SW 1271 (cell line): ENCODE data around the gene ITIH4.

Source experiments
- DNase-seq, 2 experiments: peaks; one replicate each; lab custom pipeline; 2025; lab: John Stamatoyannopoulos, UW

The ITIH4 gene

DNA sequence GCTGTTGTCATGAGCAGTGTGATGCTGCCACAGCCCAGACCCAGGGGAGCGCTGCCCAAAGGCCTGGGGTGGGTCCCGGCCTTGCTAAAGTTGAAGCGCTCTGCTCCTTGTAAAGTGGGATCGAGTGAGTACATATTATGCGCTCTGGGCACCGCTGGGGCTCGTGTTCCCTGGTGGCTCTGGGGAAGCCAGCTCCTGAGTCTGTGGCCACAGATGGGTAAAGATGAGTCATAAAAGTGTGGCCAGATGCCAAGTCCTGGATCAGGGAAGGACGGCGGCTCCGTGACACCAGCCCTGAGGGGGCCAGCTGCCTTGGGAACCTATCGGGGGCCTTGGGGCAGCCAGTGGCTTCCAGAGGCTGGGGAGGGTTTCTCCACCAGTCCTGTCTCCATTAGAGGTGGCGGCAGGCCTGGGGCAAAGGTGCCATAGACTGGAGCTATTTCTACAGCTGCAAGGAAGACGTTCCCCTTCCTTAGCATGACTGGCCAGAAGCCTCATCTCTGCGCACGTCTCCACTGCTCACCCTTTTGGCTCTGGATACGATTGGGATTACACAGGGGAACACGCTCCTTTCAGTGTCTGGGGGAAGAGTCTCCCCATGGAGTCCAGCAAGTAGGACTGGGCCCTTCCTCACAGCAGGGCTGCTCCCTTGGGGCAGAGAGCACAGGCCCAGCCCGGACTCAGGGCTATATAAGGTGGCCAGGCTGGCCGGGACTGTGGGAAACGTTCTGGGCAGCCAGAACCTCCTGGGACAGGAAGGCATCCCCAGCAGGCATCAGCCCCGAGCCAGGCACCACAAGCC lies 1.2 kb upstream of the ITIH4 start:
- peak in 1 of 2 experiments; percentile 32 for DNase-seq

DNA sequence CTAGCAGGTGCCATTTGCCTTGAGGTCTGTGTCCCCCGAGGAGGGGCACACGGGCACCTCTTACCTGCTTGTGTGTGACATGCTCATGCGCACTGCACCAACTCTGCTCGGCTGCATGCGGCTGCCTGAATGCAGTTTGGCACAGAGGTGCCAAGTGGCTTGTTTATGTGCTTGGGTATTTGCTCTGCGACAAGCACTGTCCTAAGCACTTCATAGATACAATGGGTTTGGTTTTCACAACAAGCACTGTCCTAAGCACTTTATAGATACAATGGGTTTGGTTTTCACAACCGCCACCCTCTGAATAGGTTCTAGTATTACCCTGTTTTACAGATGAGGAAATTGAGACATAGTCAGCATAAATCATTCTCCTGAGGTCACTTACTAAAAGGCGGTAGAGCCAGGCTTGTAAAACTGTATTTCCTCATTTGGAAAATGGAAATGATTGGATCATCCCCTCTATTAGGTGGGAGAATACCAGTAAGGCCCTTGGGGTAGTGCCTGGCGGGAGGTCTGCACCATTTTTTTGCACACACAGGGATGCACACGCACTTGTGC lies 487 bp downstream of the ITIH4 start:
- no peak for DNase-seq

DNA sequence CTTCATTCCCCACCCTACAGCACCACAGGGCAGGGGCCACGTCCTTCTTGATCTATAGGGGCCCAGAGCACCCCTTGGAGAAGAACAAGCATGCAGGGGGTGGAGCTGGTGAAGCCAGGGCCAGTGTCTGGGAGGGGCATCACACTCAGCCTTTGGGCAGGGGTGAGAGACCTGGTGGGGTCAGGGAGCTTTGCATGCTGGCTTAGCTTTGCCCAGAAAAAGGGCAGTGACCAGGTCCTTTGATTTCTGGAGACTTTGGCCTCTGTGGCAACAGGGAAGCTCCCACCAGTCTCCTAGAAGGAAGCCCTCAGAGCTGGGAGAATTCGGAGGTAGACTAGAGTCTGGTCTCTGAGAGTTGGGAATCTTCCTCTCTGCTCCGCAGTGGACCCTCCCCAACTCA lies 990 bp downstream of the ITIH4 start:
- no peak for DNase-seq

DNA sequence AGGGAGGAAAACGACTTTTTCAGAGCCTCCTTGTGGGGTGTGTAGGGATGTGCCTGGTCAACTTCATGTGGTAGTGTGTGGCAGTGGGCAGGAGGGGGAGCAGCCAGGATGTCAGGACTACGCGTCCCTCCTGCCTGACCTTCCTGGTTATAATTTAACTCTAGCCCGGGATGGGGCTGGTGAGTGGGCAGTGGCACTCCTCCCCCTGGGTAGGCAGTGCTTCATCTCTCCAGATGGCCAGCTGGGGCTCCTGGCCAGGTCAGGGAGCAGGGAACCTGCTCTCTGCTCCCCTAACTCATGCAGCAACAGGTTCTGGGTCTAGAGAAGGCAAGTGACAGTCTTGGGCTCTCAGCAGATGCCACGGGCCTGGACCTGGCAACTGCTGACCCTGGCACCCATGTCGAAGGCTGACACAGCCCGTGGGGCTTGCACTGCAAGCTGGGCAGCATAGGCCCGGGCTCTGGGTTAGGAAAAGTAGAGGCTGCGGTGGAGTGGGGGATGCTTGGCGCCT lies 2.6 kb downstream of the ITIH4 start:
- no peak for DNase-seq

GRCh38 chr3:52827441-52827840 lies 3.0 kb downstream of the ITIH4 start:
- no peak for DNase-seq

DNA sequence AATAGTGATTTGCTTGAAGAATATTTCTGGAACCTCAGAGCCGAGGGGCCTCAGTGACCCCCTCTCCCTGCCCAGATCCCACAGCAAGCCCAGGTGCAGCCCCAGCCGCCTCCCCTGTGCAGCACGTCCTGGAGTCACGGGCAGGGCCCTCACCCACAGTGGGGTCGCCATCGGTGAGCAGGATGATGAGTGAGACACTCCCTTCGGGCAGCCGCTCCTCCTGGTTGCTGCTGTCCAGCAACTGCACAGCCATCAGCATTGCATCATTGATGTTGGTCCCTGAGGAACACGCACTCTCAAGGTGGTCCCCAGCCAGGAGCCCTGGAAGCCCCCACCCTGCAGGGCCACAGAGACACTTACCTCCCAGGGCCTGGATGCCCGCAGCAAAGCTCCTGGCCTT lies 6.4 kb downstream of the ITIH4 start:
- DNase-seq, result no peak

- DNase-seq, result no peak
Measured at GRCh38 chr3:52822363-52822762, 8.1 kb downstream of the ITIH4 start.

GRCh38 chr3:52820736-52821135 lies 9.7 kb downstream of the ITIH4 start:
- peak in 1 of 2 experiments; percentile 5 for DNase-seq

DNA sequence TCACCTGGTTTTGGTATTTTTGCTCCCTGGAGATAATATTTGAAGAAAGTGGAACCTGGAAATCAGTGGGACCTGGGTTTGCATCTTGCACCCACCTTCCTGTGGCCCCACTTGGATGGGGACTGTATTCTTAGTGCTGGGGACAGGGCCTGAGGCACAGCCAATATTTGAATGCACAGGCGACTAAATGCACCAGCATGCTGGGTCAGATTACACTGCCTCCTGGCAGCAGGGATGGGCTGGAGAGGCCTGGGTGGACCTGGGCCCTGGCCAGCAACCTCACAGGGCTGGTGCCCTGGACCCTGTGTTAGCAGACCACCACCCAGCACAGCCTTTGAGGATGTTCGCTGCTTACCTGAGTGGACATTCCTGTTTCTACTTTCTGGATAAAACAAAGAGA lies 10.5 kb downstream of the ITIH4 start:
- no peak for DNase-seq

DNA sequence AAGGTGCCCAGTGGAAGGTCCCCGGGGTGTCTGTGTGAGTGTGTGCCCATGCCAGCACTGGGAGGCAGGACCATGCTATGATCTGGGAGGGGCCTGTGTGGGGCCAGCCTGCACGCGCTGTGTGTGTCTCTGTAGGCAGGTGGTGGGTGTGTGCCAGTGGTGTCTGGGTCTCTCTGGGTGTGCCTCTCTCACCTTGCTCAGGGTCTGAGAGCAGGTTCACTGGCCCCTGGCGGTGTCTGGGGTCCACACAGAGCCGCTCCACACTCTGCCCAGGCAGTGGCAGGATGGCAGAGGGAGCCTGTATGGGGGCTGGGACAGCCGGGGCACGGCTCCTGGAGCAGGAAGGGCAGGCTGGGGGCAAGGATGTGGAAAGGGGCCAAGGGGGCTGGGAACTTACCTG lies 12.6 kb downstream of the ITIH4 start:
- DNase-seq, result no peak

DNA sequence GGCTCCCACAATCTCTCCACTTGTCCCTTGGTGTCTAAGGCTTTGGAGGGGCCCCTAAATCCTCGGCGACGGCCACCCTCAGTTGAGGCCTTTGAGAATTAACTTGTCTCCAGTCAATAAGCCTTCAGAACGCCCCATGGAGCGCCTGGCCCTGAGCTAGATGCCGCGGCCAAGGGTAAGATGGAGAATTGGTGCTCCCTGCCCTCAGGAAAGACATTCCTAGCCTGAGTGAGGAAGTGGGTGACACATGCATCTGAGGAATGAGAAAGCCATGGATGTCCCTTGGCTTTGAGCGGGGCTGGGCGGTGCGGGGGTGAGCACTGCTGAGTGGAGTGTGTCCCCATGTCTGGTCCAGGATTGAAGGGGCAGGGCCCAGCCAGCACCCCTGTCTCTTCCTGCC lies 13.3 kb downstream of the ITIH4 start:
- DNase-seq, result no peak

DNA sequence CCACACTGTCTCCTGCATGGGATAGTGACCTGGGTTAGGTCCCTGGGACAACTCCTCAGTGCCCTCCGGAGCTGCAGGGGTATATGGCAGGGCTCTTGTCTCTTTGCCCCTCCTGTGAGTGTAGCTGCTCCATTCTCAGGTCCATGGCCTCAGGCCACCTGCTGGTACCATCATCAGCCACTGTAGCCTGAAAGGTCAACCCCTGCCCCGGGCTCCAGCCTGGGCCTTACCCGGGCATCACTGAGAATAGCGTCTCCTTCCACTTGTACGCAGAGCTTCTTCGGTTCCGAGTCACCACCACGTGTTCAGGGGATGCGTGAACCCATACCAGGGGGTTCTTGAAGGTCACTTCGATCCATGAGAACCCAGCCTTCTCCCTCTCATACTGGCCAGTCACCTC lies 13.8 kb downstream of the ITIH4 start:
- DNase-seq, result no peak

DNA sequence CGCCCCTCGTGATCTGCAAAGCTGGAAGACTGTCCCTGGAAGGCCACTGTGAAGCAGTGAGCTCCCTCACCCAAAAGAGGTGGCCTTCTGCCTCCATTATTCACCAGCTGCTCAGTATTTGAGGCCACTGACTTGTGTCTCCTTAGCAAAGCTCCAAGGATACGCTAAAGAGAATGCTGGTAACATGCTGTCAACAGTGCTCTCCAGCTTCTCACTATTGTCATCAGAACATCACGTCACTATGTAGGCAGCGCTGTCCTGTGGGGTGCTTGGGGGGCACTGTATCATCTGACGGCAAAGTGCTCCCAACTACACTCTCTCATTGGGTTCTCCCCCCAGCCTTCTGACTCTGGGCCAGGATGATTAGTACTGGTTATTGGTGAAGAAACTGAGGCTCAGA lies 14.3 kb downstream of the ITIH4 start:
- no peak for DNase-seq

GRCh38 chr3:52813810-52814209 lies 16.7 kb downstream of the ITIH4 start:
- DNase-seq, result no peak

DNA sequence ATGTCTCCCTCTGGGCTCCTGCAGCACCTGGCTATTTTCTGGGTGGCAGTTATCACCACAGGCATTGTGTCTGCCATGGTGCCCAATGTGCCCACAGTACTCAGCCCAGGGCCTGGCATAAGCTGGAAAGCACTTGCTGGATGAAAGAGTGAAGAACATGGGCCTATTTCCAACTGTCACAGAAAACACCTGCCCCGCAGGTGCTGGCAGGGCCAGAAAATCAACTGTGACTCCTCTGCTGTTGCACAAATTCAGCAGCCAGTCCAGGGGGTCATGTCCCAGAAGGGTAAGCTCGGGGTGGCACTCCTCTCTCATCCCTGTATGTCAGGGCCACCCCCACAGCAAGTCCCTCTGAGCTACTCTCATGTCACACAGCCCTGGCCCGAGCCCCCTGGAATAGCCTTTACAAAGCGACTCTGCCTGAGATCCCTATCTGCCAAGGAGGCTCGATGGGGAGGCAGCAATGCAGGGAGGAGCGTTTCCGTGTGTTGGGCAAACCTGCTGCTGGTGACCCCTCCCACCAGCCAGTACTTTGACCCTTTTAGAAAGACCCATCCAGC lies 18.9 kb downstream of the ITIH4 start:
- no peak for DNase-seq

DNA sequence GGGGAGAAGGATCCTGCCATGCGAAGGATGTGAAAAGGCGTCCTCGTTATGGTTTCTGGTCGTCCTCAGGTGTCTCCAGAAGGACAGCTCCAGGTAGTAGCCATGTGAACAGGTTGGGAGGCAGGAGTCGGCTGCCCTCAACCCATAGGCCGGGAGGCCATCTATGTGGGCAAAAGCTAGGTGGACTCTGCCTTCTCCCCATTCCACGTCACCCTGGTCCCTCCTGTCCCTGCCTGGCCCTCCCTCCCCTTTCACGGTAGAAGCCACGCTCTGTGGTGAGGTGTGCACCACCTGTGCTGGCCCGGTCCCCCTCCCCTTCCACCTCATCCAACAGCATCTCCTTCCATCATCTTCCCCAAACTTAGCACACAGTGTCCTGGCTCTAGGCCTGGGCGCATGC lies 19.5 kb downstream of the ITIH4 start:
- DNase-seq, result no peak

DNA sequence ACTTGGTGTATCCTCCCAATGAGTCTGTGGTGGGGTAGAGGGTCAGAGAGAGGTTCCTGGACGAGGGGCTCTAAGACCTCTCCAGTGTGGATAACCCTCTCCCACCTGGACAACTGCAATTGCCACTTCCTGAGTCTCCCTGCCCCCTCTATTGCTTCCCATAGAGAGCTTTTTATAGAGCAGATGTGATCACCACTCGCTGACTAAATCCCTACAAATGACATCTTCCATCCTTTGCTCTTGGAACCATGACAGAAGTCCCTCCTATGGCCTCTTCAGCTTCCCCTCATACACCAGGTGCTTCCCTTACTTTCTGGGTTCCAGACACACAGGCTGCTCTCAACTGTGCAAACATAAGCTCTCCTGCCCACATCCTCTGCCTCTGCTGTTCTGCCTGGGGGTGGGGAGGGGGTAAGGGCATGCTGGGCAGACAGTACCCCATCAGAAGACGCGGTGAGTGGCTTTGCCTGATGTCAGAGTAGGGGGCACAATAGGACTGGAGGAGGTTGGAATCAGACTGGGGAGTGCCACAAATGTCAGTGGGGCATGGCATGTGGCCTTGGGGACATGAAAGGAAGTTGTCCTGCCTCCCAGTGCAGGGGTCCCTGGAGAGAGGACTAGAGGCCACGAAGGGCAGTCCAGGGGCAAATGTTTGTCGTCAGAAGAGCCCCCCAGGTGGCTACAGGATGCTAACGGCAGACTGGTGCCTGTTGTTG lies 20.7 kb downstream of the ITIH4 start:
- no peak for DNase-seq

DNA sequence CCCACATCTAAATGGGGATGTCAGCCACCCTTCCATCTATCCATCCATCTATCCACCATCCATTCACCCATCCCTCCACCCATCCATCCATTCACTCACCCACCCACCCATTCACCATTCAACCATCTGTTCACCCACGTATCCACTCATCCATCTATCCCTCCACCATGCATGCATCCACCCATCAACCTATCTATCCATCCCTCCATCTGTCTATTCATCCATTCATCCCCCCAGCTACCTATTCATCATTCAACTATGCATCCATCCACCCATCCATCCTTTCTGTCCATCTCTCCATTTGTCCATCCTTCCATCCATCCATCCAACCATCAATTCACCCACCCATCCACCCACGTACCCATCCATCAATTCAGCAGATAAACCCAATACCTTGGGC lies 21.3 kb downstream of the ITIH4 start:
- DNase-seq, result no peak

DNA sequence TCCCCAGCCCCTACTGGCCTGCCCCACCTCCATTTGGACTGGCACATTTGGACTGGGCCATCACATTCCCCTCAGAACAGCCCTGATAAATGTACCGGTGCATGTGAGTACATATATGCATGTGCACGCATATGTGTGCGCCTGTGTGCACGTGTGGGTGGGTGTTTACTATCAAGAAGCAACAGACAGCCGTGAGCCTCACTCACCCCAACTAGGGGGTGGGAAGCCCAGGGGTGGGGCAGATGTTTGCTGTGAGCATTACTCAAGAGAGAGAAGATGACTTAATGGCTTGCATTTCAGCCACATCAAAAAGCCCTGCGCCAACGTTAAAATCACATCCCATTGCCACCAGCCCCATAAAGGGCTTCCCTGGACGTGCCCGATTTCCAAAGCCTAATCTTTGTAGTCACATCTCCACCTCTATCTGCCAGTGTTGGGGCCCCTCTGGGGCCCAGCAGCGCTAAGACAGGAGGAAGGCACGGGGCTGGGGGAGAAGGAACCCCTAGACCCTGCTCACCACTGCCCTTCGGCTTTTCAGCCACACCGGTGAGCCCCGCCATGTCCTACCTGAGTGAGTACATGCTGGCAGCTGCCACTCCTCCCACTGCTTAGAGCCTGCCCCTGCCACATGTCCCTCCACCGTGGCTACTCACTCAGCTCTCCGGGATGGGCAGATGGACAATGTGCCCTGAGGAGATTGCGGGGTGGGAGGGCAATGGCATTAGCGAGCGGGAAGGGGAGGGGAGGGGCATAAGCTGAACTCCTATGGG lies 25.0 kb downstream of the ITIH4 start:
- DNase-seq, result no peak

- DNase-seq, result no peak
Measured at GRCh38 chr3:52801839-52802238, 28.6 kb downstream of the ITIH4 start.

DNA sequence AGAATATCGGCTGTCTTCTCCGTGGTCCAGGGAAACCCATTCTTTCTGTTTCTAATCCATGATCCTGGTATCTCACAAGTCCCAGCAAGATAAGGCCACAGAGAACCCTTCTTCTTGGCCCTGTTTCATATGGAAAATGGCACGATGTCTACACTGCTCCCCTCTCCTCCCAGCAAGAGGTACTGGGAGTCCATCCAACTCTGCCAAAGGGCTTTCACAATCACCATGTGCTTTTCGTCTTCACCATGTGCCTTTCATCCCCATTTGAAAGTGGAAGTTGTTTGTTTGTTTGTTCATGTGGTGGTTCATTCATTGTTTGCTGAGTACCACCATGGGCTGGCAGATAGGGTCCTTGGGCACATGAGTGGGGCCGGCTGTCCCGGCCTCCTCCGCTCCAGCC lies 30.4 kb downstream of the ITIH4 start:
- no peak for DNase-seq

DNA sequence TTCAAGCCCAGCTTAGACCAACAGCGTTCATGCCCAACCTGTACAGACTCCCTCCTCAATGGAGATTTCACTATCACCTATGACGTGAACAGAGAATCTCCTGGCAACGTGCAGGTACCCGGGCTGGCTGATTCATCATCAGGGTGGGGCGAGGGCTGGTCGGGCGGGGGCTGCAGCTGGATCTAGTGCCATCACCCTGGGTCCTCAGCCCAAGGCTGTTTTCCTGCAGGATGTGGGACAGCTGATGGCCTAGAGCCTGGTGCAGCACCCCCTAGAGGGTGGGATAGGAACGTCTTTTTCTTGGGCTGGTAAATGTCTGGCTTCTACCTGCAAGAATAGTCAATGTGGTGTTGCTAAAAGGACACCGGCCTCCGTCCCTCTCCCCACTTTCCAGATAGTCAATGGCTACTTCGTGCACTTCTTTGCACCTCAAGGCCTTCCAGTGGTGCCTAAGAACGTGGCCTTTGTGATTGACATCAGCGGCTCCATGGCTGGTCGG lies 31.4 kb downstream of the ITIH4 start:
- DNase-seq, result peak in 1 of 2 experiments; percentile 6
